HG02852 (cell line): ENCODE measurements around the gene MPPED1.

ENCODE experiments used
- ATAC-seq: cut with Tn5 transposase; IDR thresholded peaks from one replicate; pipeline ENCODE4 v1.9.1; 2021; ENCODE audit warnings: mild to moderate bottlenecking, moderate library complexity; ENCODE audit not compliant: unreplicated experiment

MPPED1 gene

DNA sequence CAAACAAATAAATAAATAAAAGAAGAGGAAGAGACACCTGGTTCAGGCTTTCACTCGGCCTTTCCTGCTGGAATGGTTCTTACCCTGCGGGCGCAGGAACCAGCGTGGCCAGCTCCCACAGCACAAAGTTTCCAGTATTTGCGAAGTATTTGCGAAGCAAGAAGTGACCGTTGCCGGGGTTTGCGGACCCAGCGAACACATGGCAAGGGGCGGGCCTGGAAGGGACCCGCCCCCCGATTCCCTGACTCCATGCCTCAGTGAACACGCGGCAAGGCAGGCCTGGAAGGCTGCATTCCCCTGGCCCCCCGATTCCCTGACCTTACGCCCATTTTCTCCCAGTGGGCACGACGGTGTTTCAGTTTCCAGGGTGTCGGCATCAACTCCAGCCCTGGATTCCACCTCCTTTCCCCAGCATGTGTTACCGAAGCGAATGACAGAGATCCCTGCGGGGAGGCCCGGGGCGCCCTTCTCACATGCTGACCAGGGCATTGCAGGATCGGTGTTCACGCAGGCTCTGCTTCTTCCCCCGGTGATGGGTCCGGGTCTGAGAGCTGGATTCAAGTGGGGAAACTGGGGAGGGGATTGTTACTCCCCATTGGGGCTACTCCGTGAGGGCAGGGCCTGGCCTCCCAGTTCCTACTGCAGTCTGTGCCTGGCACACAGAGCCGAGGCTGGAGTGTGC lies 102.8 kb downstream of the MPPED1 start:
- no peak for ATAC-seq

DNA sequence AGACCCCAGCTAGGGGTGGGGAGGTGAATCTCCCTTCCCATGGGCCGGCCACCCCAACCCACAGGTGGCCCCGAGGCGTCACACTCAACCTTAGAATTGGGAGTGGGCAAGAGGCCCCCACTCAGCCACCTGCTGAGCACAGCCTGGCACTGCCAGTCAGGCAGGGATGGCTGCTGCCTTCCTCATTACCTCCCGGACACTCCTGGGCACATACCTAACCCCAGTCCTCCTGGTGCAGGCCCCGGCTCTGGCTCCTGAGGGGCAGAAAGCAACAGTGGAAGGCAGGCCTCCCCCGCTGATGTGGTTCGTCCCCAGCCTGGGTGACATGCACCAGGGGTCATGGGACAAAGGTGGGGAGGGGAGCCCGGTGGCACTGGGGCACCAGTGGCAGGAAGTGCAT lies 103.6 kb downstream of the MPPED1 start:
- ATAC-seq: no peak

- no peak for ATAC-seq
These were observed 104.1 kb downstream of the MPPED1 start for GRCh38 chr22:43515902-43516301.

- ATAC-seq: no peak
These were observed 104.6 kb downstream of the MPPED1 start for GRCh38 chr22:43516386-43516785.

DNA sequence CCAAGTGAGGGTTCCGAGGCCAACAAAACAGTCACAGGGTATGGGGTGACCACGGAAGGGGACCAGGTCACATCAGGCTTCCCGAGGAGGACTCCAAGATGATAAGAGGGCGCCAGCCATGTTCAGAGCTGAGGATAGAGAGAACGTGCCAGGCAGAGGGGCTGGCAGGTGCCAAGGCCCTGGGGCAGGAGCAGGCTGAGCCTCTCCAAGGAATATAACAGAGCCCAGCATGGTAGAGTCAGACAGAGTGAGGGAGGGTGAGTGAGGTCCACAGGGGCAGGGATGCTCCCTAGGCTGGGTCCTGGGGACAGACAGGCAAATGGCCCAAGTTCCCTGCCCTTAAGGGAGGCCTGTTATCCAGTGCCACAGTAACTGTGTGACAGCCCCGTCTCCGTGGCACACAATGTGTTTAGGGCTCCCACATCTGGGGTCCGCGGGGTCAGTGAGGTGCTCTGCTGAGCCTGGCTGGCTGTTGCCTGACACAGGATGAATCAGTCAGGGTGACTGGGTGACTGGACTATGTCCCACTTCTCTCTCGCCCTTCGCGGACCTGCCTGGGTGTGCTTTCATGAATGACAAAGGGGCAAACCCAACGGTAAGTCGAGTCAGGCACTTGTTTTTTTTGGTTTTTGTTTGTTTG lies 105.3 kb downstream of the MPPED1 start:
- ATAC-seq: no peak

DNA sequence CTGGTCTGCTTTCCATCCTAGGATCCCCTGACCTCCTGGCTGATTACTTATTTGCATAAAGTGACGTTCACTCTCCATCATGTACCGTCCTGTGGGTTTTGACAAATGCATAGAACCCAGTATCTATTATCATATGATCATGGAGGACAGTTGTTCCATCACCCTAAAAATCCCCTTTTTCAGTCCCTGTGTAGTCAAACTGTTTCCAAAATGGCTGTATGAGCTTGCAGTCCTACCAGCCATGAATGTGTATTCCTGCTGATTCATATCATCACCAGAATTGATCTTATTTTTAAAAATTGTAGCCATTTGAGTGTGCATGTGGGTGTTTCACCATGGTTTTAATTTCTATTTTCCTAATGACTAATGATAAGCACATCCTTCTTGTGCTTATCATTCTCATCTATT lies 108.8 kb downstream of the MPPED1 start:
- ATAC-seq: no peak

DNA sequence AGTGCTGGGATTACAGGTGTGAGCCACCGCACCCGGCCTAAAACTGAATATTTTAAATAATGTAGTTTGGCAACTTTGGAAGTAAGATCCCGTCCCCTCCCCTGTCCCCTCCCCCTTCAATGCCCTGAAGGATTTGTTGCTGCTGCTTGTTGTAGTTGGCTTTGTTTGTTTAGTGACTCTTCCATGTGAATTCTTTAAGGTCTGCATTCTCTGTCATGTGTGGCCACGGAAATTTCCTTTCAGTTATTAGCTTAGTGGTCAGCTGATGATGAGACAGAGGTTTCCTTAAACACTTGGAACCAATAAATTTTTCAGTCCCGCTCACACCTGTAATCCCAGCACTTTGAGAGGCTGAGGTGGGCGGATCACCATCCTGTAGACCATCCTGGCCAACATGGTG lies 109.9 kb downstream of the MPPED1 start:
- ATAC-seq: no peak

- no peak for ATAC-seq
These were observed 114.4 kb downstream of the MPPED1 start for GRCh38 chr22:43526117-43526655.

- ATAC-seq: no peak
These were observed 115.1 kb downstream of the MPPED1 start for GRCh38 chr22:43526946-43527345.

GRCh38 chr22:43528601-43529360 lies 117.0 kb downstream of the MPPED1 start:
- ATAC-seq: no peak

DNA sequence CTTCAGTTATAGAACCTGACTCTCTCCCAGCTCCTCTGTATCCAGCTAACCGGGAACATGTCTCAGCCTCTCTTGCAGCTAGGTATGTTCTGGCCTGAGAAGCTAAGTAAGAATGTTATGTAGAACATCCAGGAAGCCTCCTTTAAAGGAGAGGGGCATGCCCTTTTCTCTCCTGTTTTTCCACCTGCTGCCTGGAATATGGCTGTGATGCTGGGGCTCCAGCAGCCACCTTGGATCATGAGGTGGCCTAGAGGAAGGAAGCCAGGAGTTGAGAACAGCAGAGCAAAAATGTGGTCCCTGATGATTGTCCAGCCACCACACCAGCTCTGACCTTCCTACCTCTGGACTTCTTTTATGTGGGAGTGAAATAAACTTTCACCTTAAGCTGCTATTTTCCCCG lies 117.6 kb downstream of the MPPED1 start:
- ATAC-seq: no peak

DNA sequence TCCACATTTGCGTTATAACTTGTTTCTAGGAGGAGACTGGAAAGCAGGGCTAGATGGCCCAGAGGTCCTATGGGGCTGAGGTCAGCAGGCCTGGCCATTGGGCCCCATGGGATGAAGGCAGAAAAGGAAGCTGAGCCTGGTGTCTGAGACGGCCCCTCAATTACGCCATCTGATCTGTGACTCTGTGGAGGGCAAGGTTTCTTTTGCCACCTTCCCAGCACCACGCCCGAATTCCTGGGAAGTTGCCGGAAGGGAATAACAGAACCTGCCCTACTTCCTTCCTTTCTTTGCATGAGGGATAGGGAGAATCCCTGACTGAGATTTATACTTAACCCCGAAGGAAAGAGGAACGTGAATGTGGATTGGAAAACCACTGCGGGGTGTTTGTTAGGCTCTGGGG lies 118.1 kb downstream of the MPPED1 start:
- ATAC-seq: no peak

DNA sequence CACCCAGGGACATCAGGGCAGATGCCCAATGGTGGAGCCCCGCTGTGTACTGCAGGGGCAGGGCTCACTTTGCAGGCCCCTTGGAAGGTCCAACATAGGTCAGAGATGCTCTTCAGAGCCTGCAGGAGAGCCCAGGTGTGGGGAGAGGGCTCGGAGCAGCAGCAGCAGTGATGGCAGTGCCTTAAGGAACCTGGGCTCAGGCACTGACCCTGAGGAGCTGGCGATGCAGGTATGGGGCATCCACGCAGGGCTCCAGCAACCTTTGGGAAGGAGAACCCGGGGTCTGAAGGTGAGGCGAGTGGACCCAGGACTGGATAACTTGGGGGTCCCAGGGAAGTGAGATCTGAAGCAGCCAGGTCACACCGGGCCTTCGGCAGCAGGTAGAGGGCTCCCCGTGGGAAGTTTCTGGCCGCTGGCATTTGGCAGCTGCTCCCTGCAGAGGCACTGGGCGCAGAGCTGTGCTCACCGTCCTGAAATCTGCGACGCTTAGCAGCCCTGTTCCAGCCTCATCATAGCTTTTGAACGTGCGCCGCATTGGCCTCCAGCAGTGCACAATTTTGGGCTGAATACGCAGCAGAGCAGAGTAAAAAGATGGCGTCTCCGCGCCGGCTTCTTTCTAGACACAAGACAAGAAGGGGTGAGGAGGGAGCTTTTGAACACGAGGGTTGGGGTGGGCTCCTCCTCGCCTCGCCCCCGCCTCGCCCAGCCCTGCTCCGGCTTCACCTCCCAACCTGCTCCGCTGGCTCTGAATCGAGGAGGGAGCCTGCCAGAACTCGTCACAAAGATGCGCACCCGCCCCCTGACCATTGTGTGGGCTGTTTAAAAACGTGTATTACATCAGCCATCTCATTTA lies 118.8 kb downstream of the MPPED1 start:
- no peak for ATAC-seq

DNA sequence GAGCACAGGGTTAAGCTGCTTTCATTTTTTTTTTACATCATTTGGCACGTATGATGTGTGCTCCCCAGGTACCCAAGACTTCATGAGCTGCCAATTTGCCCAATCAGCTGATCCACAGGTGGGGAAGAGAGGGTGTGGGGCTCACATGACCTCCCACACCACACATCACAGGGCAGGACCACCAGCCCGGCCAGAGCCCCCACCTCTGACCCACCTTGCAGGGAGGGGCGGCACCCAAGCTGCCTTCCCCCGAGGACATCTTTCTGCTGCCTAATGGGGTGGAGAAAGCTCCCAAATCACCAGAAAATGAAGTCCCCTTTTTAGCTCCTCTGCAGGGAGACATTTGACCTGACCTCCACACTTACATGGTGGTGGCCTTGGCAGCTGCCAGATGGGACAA lies 119.8 kb downstream of the MPPED1 start:
- ATAC-seq: no peak

DNA sequence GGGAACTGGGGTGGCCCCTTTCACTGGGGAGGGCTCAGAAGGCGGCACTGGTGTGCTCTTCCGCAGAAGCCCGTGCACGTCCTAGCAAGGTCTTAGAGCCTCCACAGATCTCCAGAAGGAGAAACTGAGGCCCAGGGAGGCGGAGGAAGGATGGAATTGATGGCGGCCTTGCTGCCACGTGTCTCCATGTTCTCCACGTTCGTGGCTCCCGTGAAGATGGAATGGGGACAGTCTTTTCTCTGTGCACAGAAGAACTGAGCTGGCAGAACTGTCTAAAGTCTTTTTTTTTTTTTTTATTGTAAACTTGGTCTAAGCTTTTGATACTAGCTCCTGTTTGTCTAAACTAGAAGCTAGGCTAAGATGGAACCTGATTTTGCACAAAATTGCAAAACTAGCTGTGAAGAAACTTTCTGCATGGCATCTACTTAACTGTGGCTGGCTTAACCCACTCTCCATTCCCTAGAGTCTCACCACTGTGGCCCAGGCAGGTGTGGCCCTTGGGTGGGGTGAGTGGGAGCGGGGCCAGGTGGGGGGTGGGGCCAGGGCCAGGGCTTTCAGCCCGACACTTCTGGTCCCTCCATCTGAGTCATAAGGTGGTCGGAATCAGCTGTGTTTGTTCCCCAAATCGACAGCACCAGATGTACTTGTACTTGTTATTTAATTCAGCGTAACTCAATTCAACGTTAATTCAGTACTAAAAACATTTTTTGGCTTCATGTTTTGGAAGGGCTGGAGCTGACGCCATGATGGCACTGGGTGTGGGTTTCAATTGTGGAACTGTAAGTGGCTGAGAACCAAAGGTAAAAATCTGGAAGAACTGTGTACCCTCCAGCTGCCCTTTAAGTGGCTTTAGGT lies 120.7 kb downstream of the MPPED1 start:
- no peak for ATAC-seq

DNA sequence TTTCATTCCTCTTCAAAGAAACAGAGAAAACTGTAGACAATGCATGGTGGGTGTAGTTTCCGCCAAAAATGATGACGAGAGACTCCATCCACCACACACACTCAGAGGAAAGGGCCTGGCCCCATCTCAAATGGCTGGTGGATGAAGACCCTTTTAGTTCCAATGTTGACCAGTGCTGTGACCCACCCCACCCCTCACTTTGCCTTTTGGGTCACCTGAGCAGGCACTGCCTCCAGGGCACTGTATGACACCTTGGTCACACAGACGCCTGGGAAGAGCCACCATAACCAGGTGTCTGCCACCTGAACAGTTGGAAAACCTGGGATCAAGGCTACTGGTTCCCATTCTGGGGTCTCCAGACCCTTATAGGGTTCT lies 121.3 kb downstream of the MPPED1 start:
- ATAC-seq: no peak

- no peak for ATAC-seq
These were observed 122.0 kb downstream of the MPPED1 start for GRCh38 chr22:43533656-43534428.

- ATAC-seq: no peak
These were observed 123.1 kb downstream of the MPPED1 start for GRCh38 chr22:43534916-43535315.

- no peak for ATAC-seq
These were observed 123.5 kb downstream of the MPPED1 start for GRCh38 chr22:43535336-43535735.
